MM.1S (cell line): ENCODE measurements around the gene PCDH9.

ENCODE experiments used
- EZH2 ChIP-seq: fragments of 300-600 bp; sonication (generic); optimal IDR thresholded peaks from 2 replicates; pipeline ENCODE3; 2017; ENCODE audit warnings: low read depth, mild to moderate bottlenecking, antibody characterized with exemption, low read length, mixed read lengths
- EZH2phosphoT487 ChIP-seq: fragments of 300-600 bp; sonication (generic); IDR thresholded peaks from 2 replicates; pipeline ENCODE4 v1.6.1; 2018; ENCODE audit warnings: antibody characterized with exemption, low read length
- TF ChIP-seq, protein P1 (sequence below): fragments of 300-600 bp; sonication (generic); IDR thresholded peaks from 2 replicates; pipeline ENCODE4 v1.5.1; 2016; ENCODE audit warnings: antibody characterized with exemption, low read length, mixed read lengths

GRCh38 chr13:67086260-67086659 is 143.9 kb downstream of the PCDH9 start:
- TF ChIP-seq, protein P1, sequence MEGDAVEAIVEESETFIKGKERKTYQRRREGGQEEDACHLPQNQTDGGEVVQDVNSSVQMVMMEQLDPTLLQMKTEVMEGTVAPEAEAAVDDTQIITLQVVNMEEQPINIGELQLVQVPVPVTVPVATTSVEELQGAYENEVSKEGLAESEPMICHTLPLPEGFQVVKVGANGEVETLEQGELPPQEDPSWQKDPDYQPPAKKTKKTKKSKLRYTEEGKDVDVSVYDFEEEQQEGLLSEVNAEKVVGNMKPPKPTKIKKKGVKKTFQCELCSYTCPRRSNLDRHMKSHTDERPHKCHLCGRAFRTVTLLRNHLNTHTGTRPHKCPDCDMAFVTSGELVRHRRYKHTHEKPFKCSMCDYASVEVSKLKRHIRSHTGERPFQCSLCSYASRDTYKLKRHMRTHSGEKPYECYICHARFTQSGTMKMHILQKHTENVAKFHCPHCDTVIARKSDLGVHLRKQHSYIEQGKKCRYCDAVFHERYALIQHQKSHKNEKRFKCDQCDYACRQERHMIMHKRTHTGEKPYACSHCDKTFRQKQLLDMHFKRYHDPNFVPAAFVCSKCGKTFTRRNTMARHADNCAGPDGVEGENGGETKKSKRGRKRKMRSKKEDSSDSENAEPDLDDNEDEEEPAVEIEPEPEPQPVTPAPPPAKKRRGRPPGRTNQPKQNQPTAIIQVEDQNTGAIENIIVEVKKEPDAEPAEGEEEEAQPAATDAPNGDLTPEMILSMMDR, result no peak
- TF ChIP-seq EZH2, result no peak
- no peak for TF ChIP-seq EZH2phosphoT487
